HepG2 (cell line): ENCODE measurements around the gene FBXO48. TPM values are rescaled to one million over a fixed set of nuclear protein-coding genes. Genes with fewer than 3 reads are reported as not detected.
A peak's percentile ranks its signal among the peaks of the same experiment; 100 is the strongest.

Source experiments
- ATAC-seq: fragments of 200-7000 bp; cut with Tn5 transposase; 3 replicates; pipeline ENCODE4 v1.9.1; 2020; ENCODE audit warnings: mild to moderate bottlenecking, moderate library complexity
- BruUV-seq: library from RNA; stranded (reverse); fragments of 400-500 nt; replicated peaks from 2 replicates; lab custom pipeline; 2021; lab: Mats Ljungman, UMichigan
- CTCF ChIA-PET: fragments of 300-600 bp; formaldehyde crosslinking; extraction: SDS; loops from one replicate; lab custom pipeline; 2021; ENCODE audit warnings: low total read pairs, inconsistent platforms, low intra/inter-chr PET ratio; lab: Yijun Ruan, JAX
- POLR2A ChIA-PET: fragments of 350-600 bp; sonication (Branson Sonifier 250); formaldehyde crosslinking; loops from one replicate; lab custom pipeline; 2020; ENCODE audit warnings: antibody characterized with exemption, inconsistent platforms; lab: Yijun Ruan, JAX
- DNase-seq: peaks from one replicate; pipeline ENCODE4 v3.0.0-alpha.2; 2015; ENCODE audit warnings: low spot score
- FAIRE-seq: peaks from 3 replicates; lab custom pipeline; 2011; peaks lifted over from hg19 to GRCh38; lab: Jason Lieb, UNC
- H2AFZ ChIP-seq: one replicate; pipeline ENCODE4 v1.6.1; 2011; ENCODE audit warnings: low read length, inconsistent platforms
- H3K27ac ChIP-seq: fragments of 300-600 bp; 3 replicates; pipeline ENCODE4 v1.8.0; 2011; ENCODE audit warnings: mixed run types, mild to moderate bottlenecking, mixed read lengths, low read length, inconsistent platforms; ENCODE audit not compliant: insufficient read depth; ENCODE audit errors: extremely low read length
- H3K27me3 ChIP-seq, 2 experiments: fragments of 200-600 bp in 1 of 2; 2 replicates in 1 of 2; 3 replicates in 1 of 2; pipeline versions ENCODE4 v1.6.0 to v1.8.0; 2011; ENCODE audit warnings: low read length in 2 of 2, mild to moderate bottlenecking in 2 of 2, moderate library complexity in 2 of 2, inconsistent platforms in 1 of 2; ENCODE audit not compliant: insufficient read depth in 2 of 2, control insufficient read depth in 1 of 2
- H3K36me3 ChIP-seq, 2 experiments: fragments of 200-600 bp in 1 of 2; replicated peaks in 1 of 2; 2 replicates in 1 of 2; 3 replicates in 1 of 2; pipeline versions ENCODE4 v1.5.1 to v1.8.0; 2011; ENCODE audit warnings: low read length in 2 of 2, inconsistent platforms in 1 of 2; ENCODE audit not compliant: insufficient read depth in 2 of 2, control insufficient read depth in 1 of 2
- H3K4me1 ChIP-seq: 2 replicates; pipeline ENCODE4 v1.5.1; 2012; ENCODE audit warnings: low read length, inconsistent platforms; ENCODE audit not compliant: insufficient read depth
- H3K4me2 ChIP-seq: 2 replicates; pipeline ENCODE4 v1.6.0; 2011; ENCODE audit warnings: low read depth, low read length, inconsistent platforms
- H3K4me3 ChIP-seq, 3 experiments: fragments of 200-600 bp in 1 of 3; sonication (generic), shearing (Covaris generic) in 1 of 3; replicated peaks in 1 of 3; 2 replicates each; pipeline ENCODE4 v1.5.1; 2011 to 2016; ENCODE audit warnings: low read length in 3 of 3, inconsistent platforms in 2 of 3, low read depth in 2 of 3, mild to moderate bottlenecking in 2 of 3, control low read depth in 1 of 3, mixed read lengths in 1 of 3; ENCODE audit not compliant: insufficient read depth in 1 of 3
- H3K79me2 ChIP-seq: one replicate; pipeline ENCODE4 v1.6.1; 2011; ENCODE audit warnings: low read length, inconsistent platforms; ENCODE audit not compliant: insufficient read depth
- H3K9ac ChIP-seq: 2 replicates; pipeline ENCODE4 v1.6.0; 2011; ENCODE audit warnings: mild to moderate bottlenecking, low read depth, low read length, inconsistent platforms; ENCODE audit not compliant: insufficient read depth
- H3K9me3 ChIP-seq: 2 replicates; pipeline ENCODE4 v1.5.1; 2012; ENCODE audit warnings: mild to moderate bottlenecking, low read length
- H4K20me1 ChIP-seq: 2 replicates; pipeline ENCODE4 v1.6.0; 2011; ENCODE audit warnings: inconsistent platforms, mild to moderate bottlenecking, low read length, moderate library complexity; ENCODE audit not compliant: insufficient read depth
- CBFB ChIP-seq: sonication (generic); formaldehyde crosslinking; IDR thresholded peaks from 2 replicates; pipeline ENCODE4 v1.4.0; 2020; ENCODE audit warnings: missing genetic modification reagents
- CEBPB ChIP-seq: IDR thresholded peaks from 2 replicates; pipeline ENCODE4 v1.6.1; 2011; ENCODE audit warnings: low read depth, low read length, improper control_type of control experiment, borderline replicate concordance
- CEBPG ChIP-seq: IDR thresholded peaks from 2 replicates; pipeline ENCODE4 v1.6.1; 2016
- DPF2 ChIP-seq: sonication (generic); formaldehyde crosslinking; IDR thresholded peaks from 2 replicates; pipeline ENCODE4 v1.4.0; 2020; ENCODE audit warnings: mild to moderate bottlenecking, low read depth, missing genetic modification reagents, borderline replicate concordance
- HMG20A ChIP-seq: IDR thresholded peaks from 2 replicates; pipeline ENCODE4 v1.6.1; 2016; ENCODE audit warnings: borderline replicate concordance
- HNF4A ChIP-seq: sonication (generic); formaldehyde crosslinking; IDR thresholded peaks from 2 replicates; pipeline ENCODE4 v1.4.0; 2020; ENCODE audit warnings: missing genetic modification reagents
- KAT7 ChIP-seq: IDR thresholded peaks from 2 replicates; pipeline ENCODE4 v1.6.1; 2018; ENCODE audit warnings: borderline replicate concordance, missing compliant biosample characterization
- MAFK ChIP-seq, 2 experiments: IDR thresholded peaks in 1 of 2; conservative IDR thresholded peaks in 1 of 2; 2 replicates each; pipeline ENCODE4 v1.6.1; 2011; ENCODE audit warnings: improper control_type of control experiment in 2 of 2, low read length in 2 of 2
- NCOA2 ChIP-seq: sonication (generic); formaldehyde crosslinking; IDR thresholded peaks from 2 replicates; pipeline ENCODE4 v1.8.0; 2022; ENCODE audit warnings: inconsistent platforms
- SALL2 ChIP-seq: sonication (generic); formaldehyde crosslinking; IDR thresholded peaks from 2 replicates; pipeline ENCODE4 v1.8.1; 2023; ENCODE audit warnings: mild to moderate bottlenecking, missing genetic modification reagents, inconsistent platforms
- SIX1 ChIP-seq: sonication (generic); formaldehyde crosslinking; IDR thresholded peaks from 2 replicates; pipeline ENCODE4 v1.4.0; 2020; ENCODE audit warnings: missing genetic modification reagents, borderline replicate concordance
- SIX4 ChIP-seq: sonication (generic); formaldehyde crosslinking; IDR thresholded peaks from 2 replicates; pipeline ENCODE4 v1.4.0; 2020; ENCODE audit warnings: missing genetic modification reagents
- SMARCC2 ChIP-seq: fragments of 450-650 bp; IDR thresholded peaks from 2 replicates; pipeline ENCODE4 v1.6.1; 2017; ENCODE audit warnings: antibody characterized with exemption, mild to moderate bottlenecking
- ZFP62 ChIP-seq: sonication (generic); formaldehyde crosslinking; IDR thresholded peaks from 2 replicates; pipeline ENCODE4 v1.4.0; 2020; ENCODE audit warnings: missing genetic modification reagents
- ZNF224 ChIP-seq: sonication (generic); formaldehyde crosslinking; IDR thresholded peaks from 2 replicates; pipeline ENCODE4 v1.5.0; 2020; ENCODE audit warnings: mild to moderate bottlenecking, missing genetic modification reagents
- ZNF264 ChIP-seq: sonication (generic); formaldehyde crosslinking; IDR thresholded peaks from 2 replicates; pipeline ENCODE4 v1.4.0; 2020; ENCODE audit warnings: missing genetic modification reagents
- ZNF589 ChIP-seq: sonication (generic); formaldehyde crosslinking; conservative IDR thresholded peaks from 2 replicates; pipeline ENCODE4 v1.8.0; 2022; ENCODE audit warnings: mild to moderate bottlenecking, moderate library complexity, missing genetic modification reagents
- ZNF709 ChIP-seq: sonication (generic); formaldehyde crosslinking; IDR thresholded peaks from 2 replicates; pipeline ENCODE4 v1.5.0; 2020; ENCODE audit warnings: mild to moderate bottlenecking, missing genetic modification reagents
- ZNF768 ChIP-seq: sonication (generic); formaldehyde crosslinking; IDR thresholded peaks from 2 replicates; pipeline ENCODE4 v1.4.0; 2020; ENCODE audit warnings: missing genetic modification reagents
- WGBS: methylation state at CpG from one replicate; pipeline ENCODE4 v1.1.6; 2017; ENCODE audit warnings: low lambda C conversion rate; 5-methylcytosine and 5-hydroxymethylcytosine counted together
- in situ Hi-C: cut with HindIII; loops from 2 replicates; pipeline ENCODE4 v1.10.0; 2017; ENCODE audit warnings: low pct_unique_long_range_greater_than_20kb; ENCODE audit not compliant: extremely low pct_ligation_motif_present
- intact Hi-C: fragments of 100-400 bp; cut with micrococcal nuclease; formaldehyde crosslinking; loops from one replicate; pipeline ENCODE4 v1.10.0; 2022; ENCODE audit not compliant: unreplicated experiment
- polyA plus RNA-seq, 8 experiments: library from polyadenylated mRNA; depleted of rRNA in 3 of 8; stranded (reverse) in 7 of 8; unstranded in 1 of 8; fragments of >200 nt; fragmentation: Illumina TruSeq in 4 of 8; extraction: Trizol in 4 of 8; gene quantifications; 2 replicates each; pipeline versions ENCODE4 v1.2.1 to v1.2.3, GENCODE V29; 2011 to 2016; ENCODE audit warnings: low read depth in 4 of 8, missing spikeins in 1 of 8, mixed read lengths in 1 of 8; ENCODE audit not compliant: insufficient read depth in 1 of 8
- total RNA-seq, 5 experiments: library from RNA; depleted of rRNA; stranded (reverse); fragments of >200 nt; fragmentation: Illumina TruSeq; extraction: Trizol; gene quantifications; 2 replicates each; pipeline ENCODE4 v1.2.3, GENCODE V29; 2016; ENCODE audit warnings: low read depth in 1 of 5
- TF ChIP-seq, protein P1 (sequence below): sonication (generic); formaldehyde crosslinking; IDR thresholded peaks from 2 replicates; pipeline ENCODE4 v1.4.0; 2020; ENCODE audit warnings: mild to moderate bottlenecking, missing genetic modification reagents
- TF ChIP-seq, protein P2 (sequence below): IDR thresholded peaks from 2 replicates; pipeline ENCODE4 v1.6.1; 2016

Gene FBXO48
- total and polyA plus RNA-seq, 2 of the 13 experiments (the other 11 are each of a cell fraction or from before 2014, with no cell fraction given), result 0.42 to 1.1 TPM

DNA sequence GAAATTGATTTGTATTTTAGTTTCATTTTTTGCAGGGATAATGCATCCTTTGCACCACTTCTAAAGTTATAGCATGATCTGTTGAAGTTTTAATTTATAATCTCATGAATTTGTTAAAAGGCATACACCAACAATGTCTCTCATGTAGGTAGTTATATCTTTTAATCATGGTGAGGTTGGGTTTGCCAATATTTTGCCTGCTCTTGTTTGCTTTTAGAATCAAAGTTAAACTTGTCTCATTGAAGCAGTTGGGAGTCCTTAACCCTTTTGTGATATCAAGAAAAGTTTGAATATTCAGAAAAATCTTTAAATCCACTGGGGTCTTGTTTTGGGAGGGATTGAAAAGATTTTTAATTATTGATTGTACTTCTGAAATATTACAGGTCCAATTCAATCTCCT, 32.0 kb upstream of the FBXO48 start:
- in situ Hi-C loops, result no loop called here
- Histone ChIP-seq H3K4me3 (no peak overlapping the region), H4K20me1 (no peaks in the 10 kb centered on the region), H3K9ac (no peak overlapping the region)
- ATAC-seq, result no peak
- TF ChIP-seq ZNF224 (CRISPR knock-in tag) (no peak), DPF2 (CRISPR knock-in tag) (no peak), ZNF589 (CRISPR knock-in tag) (no peak), ZNF264 (CRISPR knock-in tag) (no peak), CBFB (no peak), SALL2 (CRISPR knock-in tag) (no peak), NCOA2 (CRISPR knock-in tag) (no peak), HMG20A (CRISPR knock-in tag) (no peak), KAT7 (CRISPR knock-in tag) (no peak)
- TF ChIP-seq, all 625 proteins: peak for 0
- no peaks in the 10 kb centered on the region for H3K79me2 ChIP-seq
- ChIA-PET CTCF (no interaction called here), POLR2A (no interaction called here)
- peaks cover 24% of the 10 kb centered on the region; the same call in 1 of the 2 replicates for H3K9me3 ChIP-seq
- H3K4me1 ChIP-seq, result no peaks in the 10 kb centered on the region
- no peak for FAIRE-seq
- H3K27me3 ChIP-seq, result no peaks in the 10 kb centered on the region; a peak in 1 of 5 replicates
- BruUV-seq, result no TSS peak
- no peak overlapping the region for H3K27ac ChIP-seq
- no peak for DNase-seq
- H2AFZ ChIP-seq, result no peak overlapping the region
- no peak overlapping the region for H3K4me2 ChIP-seq
- intact Hi-C loops, result no loop called here
- no peaks in the 10 kb centered on the region for H3K36me3 ChIP-seq

DNA sequence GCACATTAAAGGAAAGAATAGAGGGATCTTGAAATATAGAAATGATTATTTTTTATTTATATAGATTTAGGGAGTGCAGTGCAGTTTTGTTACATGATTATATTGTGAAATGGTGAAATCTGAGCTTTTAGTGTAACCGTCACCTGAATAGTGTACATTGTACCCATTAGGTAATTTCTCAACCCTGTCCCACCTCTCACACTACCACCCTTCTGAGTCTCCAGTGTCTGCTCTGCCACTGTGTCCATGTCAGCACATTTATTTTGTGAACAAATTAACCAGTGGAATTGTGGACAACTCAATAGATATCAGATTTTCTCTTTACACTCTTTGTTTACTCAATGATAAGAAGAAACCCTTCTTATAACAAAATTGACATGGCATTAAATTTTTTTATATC, 24.5 kb upstream of the FBXO48 start:
- H3K4me2 ChIP-seq, result no peak overlapping the region
- H3K27ac ChIP-seq, result no peak overlapping the region
- 32% methylated on average over 1 of the region's 1 CpG for WGBS
- POLR2A ChIA-PET, result no interaction called here
- no peaks in the 10 kb centered on the region for H3K4me1 ChIP-seq
- H2AFZ ChIP-seq, result no peak overlapping the region
- no peaks in the 10 kb centered on the region for H3K27me3 ChIP-seq
- no peaks in the 10 kb centered on the region for H3K79me2 ChIP-seq
- DNase-seq (peak; percentile 35), ATAC-seq (peak; percentile 66), FAIRE-seq (no peak)
- H3K36me3 ChIP-seq, result no peaks in the 10 kb centered on the region
- intact Hi-C loops (no loop called here), in situ Hi-C loops (loop anchor here (5.0 kb wide), 1 partner anchor 101 kb away; no protein-coding TSS in a partner anchor)
- no peak overlapping the region for H3K9ac ChIP-seq
- H3K9me3 ChIP-seq, result peaks cover 19% of the 10 kb centered on the region; the same call in 1 of the 2 replicates
- no peak overlapping the region for H3K4me3 ChIP-seq
- BruUV-seq, result no TSS peak
- CTCF ChIA-PET, result interaction anchor here (1.3 kb wide), 1 partner anchor 224 kb away, joined by 3 read pairs; no protein-coding TSS in a partner anchor
- no peaks in the 10 kb centered on the region for H4K20me1 ChIP-seq
- TF ChIP-seq CEBPB (peak; percentile 48; the same call in 1 of the 2 replicates), SMARCC2 (no peak), ZNF768 (CRISPR knock-in tag) (no peak), MAFK (conservative IDR thresholded peaks at IDR 0.05 in 1 of 2, IDR thresholded peaks at IDR 0.05 in 1 of 2; ENCODE audit: low read length in 2 of 2) (peak; percentile 28 to 29; a peak in 2 of 4 replicates), ZFP62 (CRISPR knock-in tag) (no peak), CEBPG (CRISPR knock-in tag) (0 out of 2 replicates have a peak, but pooled peaks have one; percentile 5), HNF4A (CRISPR knock-in tag) (peak; percentile 62), SIX1 (CRISPR knock-in tag) (peak; percentile 64; the same call in 1 of the 2 replicates), SIX4 (CRISPR knock-in tag) (peak; percentile 73; the same call in 1 of the 2 replicates), ZNF709 (CRISPR knock-in tag) (peak; percentile 43; the same call in 1 of the 2 replicates)
- TF ChIP-seq, protein P1, sequence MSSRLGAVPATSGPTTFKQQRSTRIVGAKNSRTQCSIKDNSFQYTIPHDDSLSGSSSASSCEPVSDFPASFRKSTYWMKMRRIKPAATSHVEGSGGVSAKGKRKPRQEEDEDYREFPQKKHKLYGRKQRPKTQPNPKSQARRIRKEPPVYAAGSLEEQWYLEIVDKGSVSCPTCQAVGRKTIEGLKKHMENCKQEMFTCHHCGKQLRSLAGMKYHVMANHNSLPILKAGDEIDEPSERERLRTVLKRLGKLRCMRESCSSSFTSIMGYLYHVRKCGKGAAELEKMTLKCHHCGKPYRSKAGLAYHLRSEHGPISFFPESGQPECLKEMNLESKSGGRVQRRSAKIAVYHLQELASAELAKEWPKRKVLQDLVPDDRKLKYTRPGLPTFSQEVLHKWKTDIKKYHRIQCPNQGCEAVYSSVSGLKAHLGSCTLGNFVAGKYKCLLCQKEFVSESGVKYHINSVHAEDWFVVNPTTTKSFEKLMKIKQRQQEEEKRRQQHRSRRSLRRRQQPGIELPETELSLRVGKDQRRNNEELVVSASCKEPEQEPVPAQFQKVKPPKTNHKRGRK (CRISPR knock-in tag), result no peak
- TF ChIP-seq, protein P2, sequence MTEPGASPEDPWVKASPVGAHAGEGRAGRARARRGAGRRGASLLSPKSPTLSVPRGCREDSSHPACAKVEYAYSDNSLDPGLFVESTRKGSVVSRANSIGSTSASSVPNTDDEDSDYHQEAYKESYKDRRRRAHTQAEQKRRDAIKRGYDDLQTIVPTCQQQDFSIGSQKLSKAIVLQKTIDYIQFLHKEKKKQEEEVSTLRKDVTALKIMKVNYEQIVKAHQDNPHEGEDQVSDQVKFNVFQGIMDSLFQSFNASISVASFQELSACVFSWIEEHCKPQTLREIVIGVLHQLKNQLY (CRISPR knock-in tag), result no peak
